Kidney (tissue), 14 donors: ENCODE measurements around the gene ANKRD7. TPM values are rescaled to one million over a fixed set of nuclear protein-coding genes. Genes with fewer than 3 reads are reported as not detected.

Source experiments
- DNase-seq, 5 donors: peaks; one replicate each; pipeline ENCODE4 v3.0.0-alpha.2; 2013 to 2020
- FAIRE-seq: peaks from 2 replicates; lab custom pipeline; 2012; peaks lifted over from hg19 to GRCh38; lab: Jason Lieb, UNC
- H3K27ac ChIP-seq, 2 donors: one replicate each; pipeline ENCODE4 v1.7.0; 2013; ENCODE audit warnings: low read depth in 2 of 2, low read length in 2 of 2, inconsistent platforms in 1 of 2
- H3K27me3 ChIP-seq: one replicate; pipeline ENCODE4 v1.7.1; 2013; ENCODE audit warnings: low read length, inconsistent platforms; ENCODE audit not compliant: control insufficient read depth, insufficient read depth
- H3K36me3 ChIP-seq, 3 donors: one replicate each; pipeline versions ENCODE4 v1.7.0 to v1.7.1; 2013; ENCODE audit warnings: low read length in 3 of 3, control low read depth in 1 of 3, inconsistent platforms in 1 of 3; ENCODE audit not compliant: insufficient read depth in 3 of 3, control insufficient read depth in 2 of 3
- H3K4me1 ChIP-seq, 3 donors: one replicate each; pipeline versions ENCODE4 v1.7.0 to v1.7.1; 2013; ENCODE audit warnings: low read length in 3 of 3, inconsistent platforms in 1 of 3, low read depth in 1 of 3; ENCODE audit not compliant: control insufficient read depth in 2 of 3, insufficient read depth in 2 of 3
- H3K4me3 ChIP-seq, 3 donors: one replicate each; pipeline versions ENCODE4 v1.7.0 to v1.8.1; 2013; ENCODE audit warnings: low read length in 3 of 3, control low read depth in 1 of 3, inconsistent platforms in 1 of 3
- H3K9ac ChIP-seq, 3 donors: one replicate each; pipeline versions ENCODE4 v1.7.0 to v1.7.1; 2013; ENCODE audit warnings: low read length in 3 of 3, control low read depth in 1 of 3, inconsistent platforms in 1 of 3
- H3K9me3 ChIP-seq, 3 donors: one replicate each; pipeline versions ENCODE4 v1.7.0 to v1.7.1; 2013; ENCODE audit warnings: low read length in 3 of 3, control low read depth in 1 of 3, inconsistent platforms in 1 of 3; ENCODE audit not compliant: control insufficient read depth in 2 of 3, insufficient read depth in 1 of 3
- intact Hi-C: fragments of 100-400 bp; cut with DNase I; formaldehyde crosslinking; loops from one replicate; pipeline ENCODE4 v1.11.1; 2022
- polyA plus RNA-seq: library from polyadenylated mRNA; stranded (reverse); fragments of 350-450 nt; fragmentation: Illumina TruSeq; extraction: RNeasy Lipid Tissue Mini Kit (QIAGEN cat#74804); gene quantifications from one replicate; pipeline ENCODE4 v1.2.3, GENCODE V29; 2014; ENCODE audit warnings: low read depth, low replicate concordance; ENCODE audit not compliant: insufficient read depth
- total RNA-seq: library from RNA; stranded (reverse); fragmentation: NEBNext Ultra II Directional; extraction: Animal tissue kit (Norgen Biotek cat#: 25700); gene quantifications from one replicate; pipeline ENCODE4 v1.2.1, GENCODE V29; 2021
- TF ChIP-seq, protein P1 (sequence below): IDR thresholded peaks from 3 replicates; pipeline ENCODE4 v1.5.1; 2012; ENCODE audit warnings: mild to moderate bottlenecking, moderate library complexity, borderline replicate concordance; ENCODE audit not compliant: insufficient read depth; ENCODE audit errors: extremely low read depth
- donor health status: control.
- donor health status: control.
- donor health status: control.
- donor health status: control.
- donor health status: control.
- donor health status: DM: yes; HTN: yes; CAD: no.
- donor health status: Normal renal cell carcinoma (clear cell type).

Gene ANKRD7
- total and polyA plus RNA-seq, 2 donors from 2014 or later = 1.3 to 3.0 TPM

DNA sequence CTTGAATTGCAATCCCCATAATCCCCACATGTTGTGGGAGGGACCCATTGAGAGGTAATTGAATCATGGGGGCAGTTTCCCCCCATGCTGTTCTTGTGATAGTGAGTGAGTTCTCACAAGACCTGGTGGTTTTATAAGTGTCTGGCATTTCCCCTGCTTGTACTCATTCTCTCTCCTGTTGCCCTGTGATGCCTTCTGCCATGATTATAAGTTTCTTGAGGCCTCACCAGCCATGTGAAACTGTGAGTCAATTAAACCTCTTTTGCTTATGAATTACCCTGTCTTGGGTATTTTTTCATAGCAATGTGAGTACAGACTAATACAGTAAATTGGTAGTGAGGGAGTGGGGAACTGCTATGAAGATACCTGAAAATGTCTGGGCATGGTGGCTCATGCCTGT, 65.0 kb downstream of the ANKRD7 start:
- Histone ChIP-seq H3K9me3 (no peaks in the 10 kb centered on the region), H3K27ac (no peak overlapping the region), H3K9ac (no peak overlapping the region), H3K4me1 (no peaks in the 10 kb centered on the region), H3K4me3 (no peak overlapping the region), H3K27me3 (no peaks in the 10 kb centered on the region), H3K36me3 (no peaks in the 10 kb centered on the region)
- TF ChIP-seq, protein P1, sequence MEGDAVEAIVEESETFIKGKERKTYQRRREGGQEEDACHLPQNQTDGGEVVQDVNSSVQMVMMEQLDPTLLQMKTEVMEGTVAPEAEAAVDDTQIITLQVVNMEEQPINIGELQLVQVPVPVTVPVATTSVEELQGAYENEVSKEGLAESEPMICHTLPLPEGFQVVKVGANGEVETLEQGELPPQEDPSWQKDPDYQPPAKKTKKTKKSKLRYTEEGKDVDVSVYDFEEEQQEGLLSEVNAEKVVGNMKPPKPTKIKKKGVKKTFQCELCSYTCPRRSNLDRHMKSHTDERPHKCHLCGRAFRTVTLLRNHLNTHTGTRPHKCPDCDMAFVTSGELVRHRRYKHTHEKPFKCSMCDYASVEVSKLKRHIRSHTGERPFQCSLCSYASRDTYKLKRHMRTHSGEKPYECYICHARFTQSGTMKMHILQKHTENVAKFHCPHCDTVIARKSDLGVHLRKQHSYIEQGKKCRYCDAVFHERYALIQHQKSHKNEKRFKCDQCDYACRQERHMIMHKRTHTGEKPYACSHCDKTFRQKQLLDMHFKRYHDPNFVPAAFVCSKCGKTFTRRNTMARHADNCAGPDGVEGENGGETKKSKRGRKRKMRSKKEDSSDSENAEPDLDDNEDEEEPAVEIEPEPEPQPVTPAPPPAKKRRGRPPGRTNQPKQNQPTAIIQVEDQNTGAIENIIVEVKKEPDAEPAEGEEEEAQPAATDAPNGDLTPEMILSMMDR = no peak
- no peak for DNase-seq
- intact Hi-C loops = no loop called here
- FAIRE-seq = no peak

Other genes with a start within 250 kb of the ANKRD7 start
- 28.2 TPM for gene LSM8, start 40.5 kb upstream of the ANKRD7 start, total RNA-seq
- 27.4 TPM for gene LSM8, start 40.5 kb upstream of the ANKRD7 start, polyA plus RNA-seq